HG03521 (cell line): ENCODE results near the gene SIVA1.
A peak's percentile ranks its signal among the peaks of the same experiment; 100 is the strongest.

ENCODE experiments used
- ATAC-seq: cut with Tn5 transposase; IDR thresholded peaks from one replicate; pipeline ENCODE4 v1.9.1; 2021; ENCODE audit warnings: mild to moderate bottlenecking, moderate library complexity; ENCODE audit not compliant: unreplicated experiment

SIVA1 gene

GRCh38 chr14:104794631-104794992 is 41.7 kb downstream of the SIVA1 start:
- ATAC-seq: peak; percentile 1

GRCh38 chr14:104794993-104795780 is 42.2 kb downstream of the SIVA1 start, which contains the start of gene AKT1:
Gene AKT1, minus strand, starts transcription at chr14:104795748. Its CDS starts 3,105 bp downstream, at chr14:104792643.
- peak; percentile 33 for ATAC-seq

- peak; percentile 33 for ATAC-seq
Observed at GRCh38 chr14:104795781-104796686, 43.1 kb downstream of the SIVA1 start.

GRCh38 chr14:104796687-104797081 is 43.7 kb downstream of the SIVA1 start:
- ATAC-seq: no peak

- ATAC-seq: no peak
Observed at GRCh38 chr14:104797115-104798044, 44.4 kb downstream of the SIVA1 start.

GRCh38 chr14:104798300-104799243 is 45.6 kb downstream of the SIVA1 start:
- no peak for ATAC-seq

GRCh38 chr14:104799244-104800014 is 46.5 kb downstream of the SIVA1 start:
- ATAC-seq: no peak

GRCh38 chr14:104800015-104800770 is 47.2 kb downstream of the SIVA1 start:
- peak; percentile 50 for ATAC-seq

- no peak for ATAC-seq
Observed at GRCh38 chr14:104800771-104801519, 48.0 kb downstream of the SIVA1 start, which contains the start of gene ZBTB42. Gene ZBTB42, plus strand, starts transcription at chr14:104801101. Its CDS starts 97 bp downstream, at chr14:104801198.

GRCh38 chr14:104801520-104802393 is 48.8 kb downstream of the SIVA1 start:
- no peak for ATAC-seq

GRCh38 chr14:104802394-104803184 is 49.6 kb downstream of the SIVA1 start:
- no peak for ATAC-seq

- no peak for ATAC-seq
Observed at GRCh38 chr14:104803280-104803911, 50.4 kb downstream of the SIVA1 start.

GRCh38 chr14:104803912-104804410 is 51.0 kb downstream of the SIVA1 start:
- no peak for ATAC-seq

GRCh38 chr14:104804481-104805325 is 51.8 kb downstream of the SIVA1 start:
- no peak for ATAC-seq
